HG03108 (cell line): ENCODE data around the gene APOL2.
"Not testable (repeated sequence)": the region's sequence is repeated elsewhere in the genome, so short reads cannot be mapped to it uniquely, and the experiment has no call there.

ENCODE experiments used
- ATAC-seq: cut with Tn5 transposase; IDR thresholded peaks from one replicate; pipeline ENCODE4 v1.9.1; 2021; ENCODE audit warnings: moderate library complexity; ENCODE audit not compliant: unreplicated experiment

The APOL2 gene

DNA sequence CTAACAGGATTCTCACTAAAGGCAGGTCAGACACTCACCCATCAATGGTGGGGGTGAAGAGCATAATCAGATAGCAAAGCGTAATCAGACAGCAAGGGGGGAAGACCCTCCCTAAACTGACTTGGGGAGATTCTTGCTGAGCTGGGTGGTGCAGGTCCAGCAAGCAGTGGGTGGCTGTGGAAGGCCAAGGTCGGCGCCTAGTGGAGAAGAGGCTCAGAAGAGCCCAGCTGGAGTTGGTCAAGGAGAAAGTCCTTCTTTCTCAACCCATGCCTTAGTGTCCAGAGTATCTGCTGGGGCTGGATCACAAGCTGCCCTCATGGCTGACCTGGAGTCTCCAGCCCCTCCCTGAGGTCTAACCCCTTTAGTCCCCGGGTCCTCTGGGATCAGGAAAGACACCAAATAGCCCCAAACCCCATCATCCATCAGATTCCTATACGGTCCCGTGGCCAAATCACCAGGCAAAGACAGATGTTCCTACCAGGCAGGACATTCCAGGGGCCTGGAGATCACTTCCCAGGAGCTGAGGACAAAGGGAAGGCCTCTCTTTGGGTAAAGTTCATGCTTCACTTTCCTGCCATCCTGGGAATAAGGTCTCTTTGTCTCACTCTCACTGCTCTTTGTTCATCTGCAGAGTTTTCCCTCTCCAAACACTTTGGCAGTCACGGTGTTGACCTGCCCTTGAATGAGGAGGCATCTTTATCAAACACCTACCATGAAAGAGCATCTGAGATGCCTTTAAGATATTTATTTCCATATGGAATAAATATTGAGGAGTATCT lies 24.7 kb upstream of the APOL2 start:
- not testable (repeated sequence) for ATAC-seq

DNA sequence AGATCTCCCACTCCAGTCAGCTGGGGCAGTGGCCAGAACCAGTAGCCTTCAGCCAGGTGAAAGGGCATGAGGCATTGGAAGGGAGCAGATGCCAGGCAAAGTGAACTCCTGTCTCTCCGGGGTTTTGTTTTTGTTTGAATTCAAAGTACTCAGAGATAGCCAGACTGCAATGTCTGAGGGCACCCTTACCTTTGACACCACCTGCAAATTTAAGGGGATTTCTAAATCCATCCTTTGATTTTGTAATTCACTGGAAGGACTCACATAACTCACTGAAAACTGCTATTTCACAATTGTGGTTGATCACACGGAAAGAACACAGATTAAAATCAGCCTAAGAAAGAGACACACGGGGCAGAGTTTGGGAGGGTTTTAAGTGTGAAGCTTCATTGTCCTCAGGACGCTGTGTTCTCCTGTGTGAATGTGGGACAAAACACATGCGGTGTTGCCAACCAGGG lies 23.9 kb upstream of the APOL2 start:
- ATAC-seq, result not testable (repeated sequence)

DNA sequence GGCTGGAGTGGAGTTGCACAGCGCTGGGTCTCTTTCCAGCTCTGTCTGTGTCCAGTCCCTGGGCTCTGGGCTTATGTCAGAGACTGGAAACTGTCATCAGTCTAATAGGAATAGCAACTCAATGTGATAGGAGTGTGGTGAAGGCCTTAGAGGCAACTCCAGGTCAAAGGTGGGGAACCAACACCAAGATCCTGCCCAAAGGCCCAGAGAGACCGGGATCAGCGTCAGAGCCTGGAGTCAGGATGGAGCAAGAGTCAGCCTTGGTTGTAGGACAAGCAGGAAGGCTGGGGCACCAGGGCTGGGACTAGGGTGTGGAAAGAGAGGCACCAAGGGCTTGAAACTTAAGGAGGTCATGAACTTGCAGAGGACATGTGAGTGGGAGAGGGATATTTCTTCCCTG lies 23.0 kb upstream of the APOL2 start:
- ATAC-seq, result not testable (repeated sequence)

DNA sequence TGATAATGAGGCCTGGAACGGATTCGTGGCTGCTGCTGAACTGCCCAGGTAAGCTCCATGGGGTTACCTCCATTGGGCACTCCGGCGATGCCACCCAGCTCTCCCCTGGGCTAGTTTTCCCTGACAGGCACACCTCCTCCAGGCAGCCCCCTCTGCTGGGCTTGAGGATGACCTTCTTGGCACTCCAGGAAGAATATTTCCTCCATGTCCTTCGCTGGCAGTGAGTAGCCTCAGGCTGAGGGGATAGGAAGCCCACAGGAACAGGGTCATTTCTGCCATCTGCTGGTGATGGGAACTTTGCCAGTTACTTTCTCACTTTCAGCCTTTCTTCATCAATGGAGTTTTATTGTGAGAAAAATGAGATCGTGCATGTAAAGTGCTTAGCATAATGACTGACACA lies 22.3 kb upstream of the APOL2 start:
- ATAC-seq, result not testable (repeated sequence)

DNA sequence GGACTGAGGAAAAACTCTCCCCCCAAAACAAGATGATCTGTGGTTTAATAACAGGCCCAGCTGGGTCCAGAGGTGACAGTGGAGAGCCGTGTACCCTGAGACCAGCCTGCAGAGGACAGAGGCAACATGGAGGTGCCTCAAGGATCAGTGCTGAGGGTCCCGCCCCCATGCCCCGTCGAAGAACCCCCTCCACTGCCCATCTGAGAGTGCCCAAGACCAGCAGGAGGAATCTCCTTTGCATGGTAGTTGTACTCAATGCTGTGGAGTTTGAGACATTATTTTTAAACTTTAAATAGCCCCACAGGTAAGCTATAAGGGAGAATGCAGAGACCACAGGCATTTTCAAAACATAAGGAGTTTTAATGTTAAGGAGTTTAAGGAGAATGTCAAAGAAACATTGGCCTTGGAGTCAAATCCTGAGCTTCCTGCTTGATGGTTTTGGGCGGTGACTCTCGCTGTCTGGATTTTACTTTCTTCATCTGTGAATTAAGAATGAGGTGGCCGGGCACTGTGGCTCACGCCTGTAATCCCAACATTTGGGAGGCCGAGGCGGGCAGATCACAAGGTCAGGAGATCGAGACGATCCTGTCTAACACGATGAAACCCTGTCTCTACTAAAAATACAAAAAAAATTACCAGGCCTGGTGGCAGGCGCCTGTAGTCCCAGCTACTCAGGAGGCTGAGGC lies 20.4 kb upstream of the APOL2 start:
- ATAC-seq, result no peak

DNA sequence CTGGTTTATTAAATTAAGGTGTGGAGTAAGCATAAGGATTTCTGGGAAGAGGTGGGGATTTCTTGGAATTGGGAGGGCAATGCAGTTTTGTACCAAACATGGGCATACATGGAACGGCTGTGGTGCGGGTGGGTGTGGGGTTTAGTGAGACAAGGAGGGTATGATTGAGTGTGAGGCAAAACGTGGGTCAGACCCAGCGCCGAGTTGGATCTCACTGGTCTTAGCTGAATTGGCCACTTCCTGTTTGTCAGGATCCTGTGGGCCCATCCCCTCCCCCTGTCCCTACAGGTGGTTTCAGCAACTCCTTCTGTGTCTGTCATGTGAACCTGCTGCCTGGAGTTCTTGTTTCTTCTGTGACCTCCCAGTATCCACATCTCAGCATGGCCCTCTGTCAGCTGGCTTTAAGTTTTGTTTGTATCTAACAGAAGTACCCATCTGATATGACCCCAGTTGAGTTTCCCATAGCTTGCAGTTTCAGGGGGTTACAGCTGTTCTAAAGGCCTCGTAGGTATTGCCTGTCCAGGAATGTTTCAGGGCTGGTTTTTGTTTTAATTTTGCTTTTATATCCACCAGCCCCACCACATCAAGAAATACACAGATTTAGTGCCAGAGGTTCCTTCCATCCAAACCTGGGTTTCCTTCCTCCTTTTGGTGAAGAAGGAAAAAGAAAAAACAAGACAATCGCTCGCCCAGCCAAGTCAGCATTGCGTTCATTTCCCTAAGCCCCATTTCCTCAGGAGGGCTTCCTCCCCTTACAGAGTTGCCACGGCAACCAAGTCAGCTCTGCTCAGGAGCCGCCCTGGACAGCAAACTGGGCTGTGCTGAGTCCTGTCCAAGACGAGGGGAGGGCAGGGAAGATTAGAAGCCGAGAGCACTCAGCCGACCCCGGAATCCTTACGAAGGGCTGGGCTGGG lies 19.6 kb upstream of the APOL2 start:
- ATAC-seq, result peak; percentile 51

DNA sequence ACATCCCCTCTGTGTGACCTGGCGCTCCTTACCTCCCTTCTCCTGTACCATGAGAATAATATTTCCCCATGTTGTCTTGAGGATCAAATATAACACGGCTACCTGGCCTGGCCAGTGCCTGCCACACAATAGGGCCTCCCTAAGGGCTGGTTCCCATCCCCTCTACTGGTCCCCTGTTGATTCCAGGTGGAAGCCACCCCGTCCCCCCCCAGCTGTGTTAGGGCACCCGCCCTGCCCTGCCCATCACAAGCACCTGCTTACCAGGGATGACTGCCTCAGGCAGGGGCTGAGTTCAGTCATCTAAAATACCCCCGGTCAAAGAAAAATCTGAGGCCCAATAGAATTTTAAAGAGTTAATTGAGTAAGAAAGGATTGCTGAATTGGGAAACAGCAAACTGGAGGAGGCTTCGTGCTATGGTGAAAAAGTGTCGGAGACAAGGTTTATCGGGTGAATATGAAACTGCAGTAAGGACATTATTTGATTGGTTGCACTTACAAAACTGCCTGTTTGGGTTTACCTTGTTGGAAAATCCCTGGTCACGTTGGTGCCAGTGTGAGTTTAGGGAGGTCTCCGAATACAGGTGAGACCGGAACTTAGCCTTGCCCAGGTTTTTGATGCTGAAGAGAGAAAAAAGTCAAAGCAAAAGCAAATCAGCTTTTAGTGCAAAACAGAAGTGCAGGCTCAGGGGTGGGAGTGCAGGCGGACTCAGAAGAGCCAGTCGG lies 18.8 kb upstream of the APOL2 start:
- no peak for ATAC-seq

DNA sequence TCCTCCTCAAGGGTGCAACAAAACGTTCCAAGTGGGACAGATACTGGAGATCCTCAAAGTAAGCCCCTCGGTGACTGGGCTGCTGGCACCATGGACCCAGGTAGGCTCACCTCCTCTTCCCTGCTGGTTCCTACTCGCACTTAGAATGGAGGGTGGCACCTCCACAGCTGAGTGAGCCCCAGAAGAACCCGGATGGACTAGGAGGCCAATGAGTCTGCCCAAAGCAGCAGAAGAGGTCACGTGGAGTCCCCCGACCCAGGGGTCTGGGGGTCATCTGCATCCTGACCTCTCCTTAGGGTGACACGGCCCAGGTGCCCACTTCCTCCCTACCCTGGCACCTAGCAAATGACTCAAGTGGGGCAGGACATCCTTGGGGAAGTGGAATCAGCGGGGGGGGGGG lies 18.0 kb upstream of the APOL2 start:
- ATAC-seq, result no peak

DNA sequence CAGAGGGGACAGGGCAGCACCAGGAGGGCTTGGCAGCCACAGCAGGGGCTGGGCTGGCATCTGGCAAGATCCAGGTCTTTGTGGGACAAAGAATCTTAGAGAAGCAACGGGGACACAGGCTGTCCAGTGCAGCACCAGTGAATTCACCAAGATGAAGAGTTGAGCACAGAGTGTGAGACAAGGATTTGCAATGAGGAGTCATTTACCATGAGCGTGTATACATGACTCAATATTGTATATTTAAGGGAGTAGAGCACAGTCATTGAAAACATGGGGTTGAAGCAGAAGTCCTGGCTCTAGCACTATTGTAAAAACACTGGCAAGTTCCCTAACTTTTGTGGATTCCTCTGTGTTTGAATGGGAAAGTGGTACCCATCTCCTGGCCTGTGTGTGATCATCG lies 17.2 kb upstream of the APOL2 start:
- no peak for ATAC-seq

DNA sequence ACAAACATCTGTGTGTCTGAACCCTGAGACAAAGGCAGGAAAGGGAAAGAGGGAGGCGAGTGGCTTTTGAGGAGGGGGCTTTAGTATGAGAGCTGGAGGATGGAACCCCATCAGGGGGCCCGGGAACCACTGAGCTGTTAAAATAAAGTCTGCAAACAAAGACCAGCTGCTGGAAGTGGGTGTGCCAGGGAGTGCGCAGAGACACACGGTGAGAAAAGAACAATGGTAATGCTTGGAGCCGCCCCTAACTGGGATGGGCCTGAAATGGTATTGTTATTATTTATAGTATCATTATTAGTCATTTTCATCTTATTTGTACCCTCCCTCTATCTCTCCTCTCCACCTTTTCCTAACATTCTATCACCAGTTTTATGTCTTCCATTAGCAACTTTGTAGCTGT lies 16.2 kb upstream of the APOL2 start:
- not testable (repeated sequence) for ATAC-seq

DNA sequence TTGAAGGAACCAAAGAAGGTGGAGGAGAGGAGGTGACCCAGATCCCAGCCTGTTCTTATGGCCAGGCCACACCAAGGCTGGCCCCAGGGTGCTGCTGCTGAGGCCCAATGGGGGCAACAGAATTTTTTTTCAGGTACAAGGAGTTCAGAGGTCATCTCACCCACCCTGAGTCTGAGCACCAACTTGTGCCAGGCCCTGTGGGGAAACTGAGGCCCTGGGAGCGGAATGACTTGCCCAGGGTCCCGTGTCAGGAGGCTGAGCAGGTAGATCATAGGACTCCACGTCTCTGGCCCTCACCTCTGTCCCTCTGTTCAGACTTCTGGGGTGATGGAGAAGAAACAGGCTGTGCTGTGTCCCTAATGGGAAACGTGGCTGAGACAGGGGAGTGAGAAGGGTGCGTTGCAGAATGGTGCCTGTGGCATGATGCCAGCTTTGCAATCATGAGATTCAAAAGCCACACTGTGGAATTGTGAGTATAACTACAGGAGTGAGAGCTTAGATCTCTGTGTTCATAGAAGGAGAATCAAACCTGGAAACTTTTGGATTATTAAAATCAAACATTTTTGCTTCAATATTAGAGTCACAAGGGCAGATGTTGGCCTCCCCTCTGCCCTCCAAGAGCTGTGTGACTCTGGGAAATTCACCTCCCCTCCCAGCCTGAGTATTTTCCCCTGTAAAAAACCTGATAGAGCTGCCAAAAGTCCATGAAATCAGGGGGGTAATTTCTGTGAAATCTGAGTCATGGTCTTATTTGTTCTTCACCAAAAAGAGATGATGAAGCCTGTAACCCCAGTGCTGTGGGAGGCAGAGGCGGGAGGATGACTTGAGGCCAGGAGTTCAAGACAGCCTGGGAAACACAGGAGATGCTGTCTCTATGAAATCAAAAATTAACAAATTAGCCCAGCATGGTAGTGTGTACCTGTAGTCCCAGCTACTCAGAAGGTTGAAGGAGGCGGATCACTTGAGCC lies 14.5 kb upstream of the APOL2 start:
- no peak for ATAC-seq

DNA sequence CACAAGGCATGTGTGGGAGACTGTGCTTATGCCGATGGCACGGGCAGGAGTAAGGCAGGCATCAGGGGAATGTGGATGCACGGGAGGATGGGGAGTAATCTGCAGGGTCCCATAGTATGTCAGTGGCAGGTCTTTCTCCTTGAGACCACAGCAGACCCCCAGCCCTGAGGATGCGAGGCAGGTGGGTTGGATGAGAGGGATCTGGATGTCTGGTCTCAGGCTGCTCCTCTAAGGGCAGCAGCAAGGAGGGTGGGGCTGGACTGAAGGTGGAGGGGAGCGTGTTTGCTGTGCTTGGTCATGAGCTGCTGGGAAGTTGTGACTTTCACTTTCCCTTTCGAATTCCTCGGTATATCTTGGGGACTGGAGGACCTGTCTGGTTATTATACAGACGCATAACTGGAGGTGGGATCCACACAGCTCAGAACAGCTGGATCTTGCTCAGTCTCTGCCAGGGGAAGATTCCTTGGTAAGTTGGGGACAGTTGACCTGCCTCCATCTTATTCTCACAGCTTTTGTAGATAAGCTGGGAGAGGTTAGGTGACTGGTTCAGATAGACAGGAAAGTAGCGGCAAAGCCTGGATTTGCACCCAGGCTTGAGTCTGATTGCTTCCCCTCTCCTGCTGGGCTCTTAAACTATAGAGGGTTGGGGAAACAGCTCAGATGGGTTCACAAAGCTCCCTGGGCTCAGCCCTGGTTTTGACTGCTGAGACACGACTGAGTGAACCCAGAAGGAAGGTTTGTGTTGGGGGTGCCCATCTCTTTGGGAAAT lies 13.6 kb upstream of the APOL2 start, which contains the start of gene APOL1:
Gene APOL1 (plus strand): TSS at position 380 of the 769 bp plus-strand sequence. CDS start 1,823 bp downstream, outside the sequence.
- ATAC-seq, result peak; percentile 67

DNA sequence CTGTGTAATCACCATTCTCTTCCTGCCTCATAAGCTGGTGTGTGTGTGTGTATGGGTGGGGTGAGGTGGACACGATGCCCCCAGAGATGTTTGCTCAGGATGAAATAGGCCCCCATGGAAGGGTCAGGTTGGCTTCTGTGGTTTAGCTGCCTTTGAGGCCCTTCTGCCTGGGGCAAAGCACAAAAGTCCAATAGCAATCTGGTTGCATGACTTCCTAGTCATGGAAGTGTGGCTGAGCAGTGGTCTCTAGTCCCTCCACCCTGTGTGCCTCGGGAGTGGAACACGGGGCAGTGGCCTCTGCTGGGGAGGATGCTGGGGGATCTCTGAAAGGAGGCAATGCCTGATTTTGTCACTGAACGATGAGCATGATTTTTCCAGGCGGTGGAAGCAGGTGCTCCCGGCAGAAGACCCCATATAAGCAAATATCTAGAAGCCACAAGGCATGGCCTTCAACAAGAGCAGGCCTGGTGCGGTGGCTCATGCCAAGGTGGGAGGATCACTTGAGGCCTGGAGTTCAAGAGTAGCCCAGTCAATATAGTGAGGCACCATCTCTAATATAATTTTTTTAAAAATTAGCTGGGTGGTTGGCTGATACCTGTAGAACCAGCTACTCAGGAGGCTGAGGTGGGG lies 12.8 kb upstream of the APOL2 start:
- not testable (repeated sequence) for ATAC-seq

DNA sequence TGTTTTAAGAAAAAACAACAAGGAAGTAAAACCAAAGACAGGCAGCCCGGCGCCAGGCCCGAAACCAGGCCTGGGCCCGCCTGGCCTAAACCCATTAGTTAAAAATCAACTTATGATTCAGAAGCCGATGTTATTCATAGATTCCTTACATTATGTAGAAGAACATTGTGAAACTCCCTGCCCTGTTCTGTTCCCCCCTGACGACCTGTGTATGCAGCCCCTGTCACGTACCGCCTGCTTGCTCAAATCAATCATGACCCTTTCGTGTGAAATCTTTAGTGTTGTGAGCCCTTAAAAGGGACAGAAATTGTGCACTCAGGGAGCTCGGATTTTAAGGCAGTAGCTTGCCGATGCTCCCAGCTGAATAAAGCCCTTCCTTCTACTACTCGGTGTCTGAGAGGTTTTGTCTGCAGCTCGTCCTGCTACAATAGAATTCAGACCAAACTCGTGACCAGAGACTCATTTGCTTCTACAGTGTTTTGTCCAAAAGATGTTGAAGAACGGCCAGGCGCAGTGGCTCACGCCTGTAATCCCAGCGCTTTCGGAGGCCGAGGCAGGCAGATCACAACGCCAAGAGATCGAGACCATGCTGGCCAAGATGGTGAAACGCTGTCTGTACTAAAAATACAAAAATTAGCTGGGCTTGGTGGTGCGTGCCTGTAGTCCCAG lies 11.1 kb upstream of the APOL2 start:
- ATAC-seq, result not testable (repeated sequence)

DNA sequence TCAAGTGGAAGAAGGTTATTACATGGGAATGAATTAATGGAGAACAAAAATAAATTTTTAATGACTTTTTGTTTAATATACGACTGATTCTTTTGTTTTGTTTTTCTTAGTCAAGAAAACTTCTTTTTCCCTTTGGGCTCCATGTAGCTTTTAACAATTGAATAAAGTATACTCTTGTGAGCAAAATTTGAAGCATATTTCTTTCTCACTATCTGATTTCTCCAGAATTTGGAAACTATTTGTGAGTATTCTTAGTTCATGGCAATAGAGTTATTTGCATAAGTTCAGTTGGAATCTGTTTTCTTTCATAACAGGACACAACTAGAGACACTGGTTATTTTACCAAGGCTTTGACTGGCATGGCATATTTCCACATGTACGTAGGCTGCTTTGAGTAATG lies 9.8 kb upstream of the APOL2 start:
- no peak for ATAC-seq

DNA sequence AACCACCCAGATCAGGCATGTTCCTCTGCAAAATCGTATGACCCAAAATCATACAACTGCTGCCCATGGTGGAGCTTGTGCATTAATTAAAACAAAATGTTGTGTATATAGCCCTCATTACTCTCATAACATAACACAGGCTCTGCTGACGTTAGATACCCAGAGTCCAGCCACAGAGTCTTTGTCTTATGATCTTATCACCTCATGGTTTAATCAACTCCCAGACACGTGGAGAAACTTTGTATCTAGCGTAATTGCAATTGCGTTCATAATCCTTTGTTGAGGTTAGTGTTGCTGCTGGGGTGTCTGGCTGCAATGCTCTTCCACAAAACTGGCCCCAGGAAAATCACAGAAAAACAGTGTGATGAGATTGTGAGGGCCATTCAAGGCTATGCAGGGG lies 8.6 kb upstream of the APOL2 start:
- ATAC-seq, result no peak

DNA sequence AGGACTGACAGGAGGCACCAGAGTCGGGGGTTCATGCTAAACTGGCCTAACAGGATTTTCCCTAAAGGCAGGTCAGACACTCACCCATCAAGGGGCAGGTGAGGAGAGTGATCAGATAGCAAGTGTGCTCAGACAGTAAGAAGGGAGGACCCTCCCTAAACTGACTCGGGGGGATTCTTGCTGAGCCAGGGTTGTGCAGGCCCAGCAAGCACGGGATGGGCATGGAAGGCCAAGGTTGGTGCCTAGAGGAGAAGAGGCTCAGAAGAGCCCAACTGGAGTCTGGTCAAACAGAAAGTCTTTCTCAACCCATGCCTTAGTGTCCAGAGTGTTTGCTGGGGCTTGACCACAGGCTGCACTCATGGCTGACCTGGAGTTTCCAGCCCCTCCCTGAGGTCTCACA lies 7.4 kb upstream of the APOL2 start:
- ATAC-seq, result no peak
